HepG2 (cell line): ENCODE measurements around the gene LRRC40.

Experiments used
- CTCF ChIP-seq: sonication (generic); formaldehyde crosslinking; IDR thresholded peaks from 2 replicates; pipeline ENCODE4 v1.5.0; 2020; ENCODE audit warnings: mild to moderate bottlenecking, missing genetic modification reagents, moderate library complexity
- MTF1 ChIP-seq: sonication (generic); formaldehyde crosslinking; IDR thresholded peaks from 2 replicates; pipeline ENCODE4 v1.5.0; 2020; ENCODE audit warnings: missing genetic modification reagents
- POLR2A ChIP-seq, 2 experiments: IDR thresholded peaks; 2 replicates each; pipeline ENCODE4 v1.6.1; 2011; ENCODE audit warnings: low read depth in 2 of 2, low read length in 2 of 2, mild to moderate bottlenecking in 1 of 2, moderate library complexity in 1 of 2; ENCODE audit not compliant: insufficient read depth in 1 of 2
- ZNF383 ChIP-seq: sonication (generic); formaldehyde crosslinking; IDR thresholded peaks from 2 replicates; pipeline ENCODE4 v1.4.0; 2020; ENCODE audit warnings: missing genetic modification reagents, mild to moderate bottlenecking, borderline replicate concordance
- ZNF841 ChIP-seq: sonication (generic); formaldehyde crosslinking; IDR thresholded peaks from 2 replicates; pipeline ENCODE4 v1.8.1; 2023; ENCODE audit warnings: missing genetic modification reagents, borderline replicate concordance
- TF ChIP-seq, protein P1 (sequence below): sonication (generic); formaldehyde crosslinking; IDR thresholded peaks from 2 replicates; pipeline ENCODE4 v1.8.0; 2022; ENCODE audit warnings: missing genetic modification reagents, mild to moderate bottlenecking, borderline replicate concordance
- TF ChIP-seq, protein P2 (sequence below): sonication (generic); formaldehyde crosslinking; IDR thresholded peaks from 2 replicates; pipeline ENCODE4 v1.4.0; 2020; ENCODE audit warnings: low read depth, mild to moderate bottlenecking, missing genetic modification reagents
- TF ChIP-seq, protein P3 (sequence below): sonication (generic); formaldehyde crosslinking; IDR thresholded peaks from 2 replicates; pipeline ENCODE4 v1.4.0; 2020; ENCODE audit warnings: missing genetic modification reagents

- TF ChIP-seq CTCF (no peak), ZNF841 (CRISPR knock-in tag) (no peak), POLR2A (IDR thresholded peaks at IDR 0.05; ENCODE audit: insufficient read depth in 1 of 2, low read depth in 2 of 2, low read length in 2 of 2) (no peak), MTF1 (no peak), ZNF383 (CRISPR knock-in tag) (no peak)
- TF ChIP-seq, protein P1, sequence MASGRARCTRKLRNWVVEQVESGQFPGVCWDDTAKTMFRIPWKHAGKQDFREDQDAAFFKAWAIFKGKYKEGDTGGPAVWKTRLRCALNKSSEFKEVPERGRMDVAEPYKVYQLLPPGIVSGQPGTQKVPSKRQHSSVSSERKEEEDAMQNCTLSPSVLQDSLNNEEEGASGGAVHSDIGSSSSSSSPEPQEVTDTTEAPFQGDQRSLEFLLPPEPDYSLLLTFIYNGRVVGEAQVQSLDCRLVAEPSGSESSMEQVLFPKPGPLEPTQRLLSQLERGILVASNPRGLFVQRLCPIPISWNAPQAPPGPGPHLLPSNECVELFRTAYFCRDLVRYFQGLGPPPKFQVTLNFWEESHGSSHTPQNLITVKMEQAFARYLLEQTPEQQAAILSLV (CRISPR knock-in tag) = no peak
- TF ChIP-seq, protein P2, sequence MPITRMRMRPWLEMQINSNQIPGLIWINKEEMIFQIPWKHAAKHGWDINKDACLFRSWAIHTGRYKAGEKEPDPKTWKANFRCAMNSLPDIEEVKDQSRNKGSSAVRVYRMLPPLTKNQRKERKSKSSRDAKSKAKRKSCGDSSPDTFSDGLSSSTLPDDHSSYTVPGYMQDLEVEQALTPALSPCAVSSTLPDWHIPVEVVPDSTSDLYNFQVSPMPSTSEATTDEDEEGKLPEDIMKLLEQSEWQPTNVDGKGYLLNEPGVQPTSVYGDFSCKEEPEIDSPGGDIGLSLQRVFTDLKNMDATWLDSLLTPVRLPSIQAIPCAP = no peak
- TF ChIP-seq, protein P3, sequence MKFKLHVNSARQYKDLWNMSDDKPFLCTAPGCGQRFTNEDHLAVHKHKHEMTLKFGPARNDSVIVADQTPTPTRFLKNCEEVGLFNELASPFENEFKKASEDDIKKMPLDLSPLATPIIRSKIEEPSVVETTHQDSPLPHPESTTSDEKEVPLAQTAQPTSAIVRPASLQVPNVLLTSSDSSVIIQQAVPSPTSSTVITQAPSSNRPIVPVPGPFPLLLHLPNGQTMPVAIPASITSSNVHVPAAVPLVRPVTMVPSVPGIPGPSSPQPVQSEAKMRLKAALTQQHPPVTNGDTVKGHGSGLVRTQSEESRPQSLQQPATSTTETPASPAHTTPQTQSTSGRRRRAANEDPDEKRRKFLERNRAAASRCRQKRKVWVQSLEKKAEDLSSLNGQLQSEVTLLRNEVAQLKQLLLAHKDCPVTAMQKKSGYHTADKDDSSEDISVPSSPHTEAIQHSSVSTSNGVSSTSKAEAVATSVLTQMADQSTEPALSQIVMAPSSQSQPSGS = no peak
These were observed 10.0 kb downstream of the LRRC40 start for GRCh38 chr1:70195342-70195741.
